SK-N-SH (cell line): Measurements from ENCODE around the gene NUDT22. TPM values are rescaled to one million over a fixed set of nuclear protein-coding genes. Genes with fewer than 3 reads are reported as not detected.

Source experiments
- CTCF ChIA-PET: fragments of 300-600, 350-600 bp; formaldehyde crosslinking; extraction: SDS; loops from one replicate; lab custom pipeline; 2021; lab: Yijun Ruan, JAX
- POLR2A ChIA-PET: fragments of 350-600 bp; sonication (Branson Sonifier 250); formaldehyde crosslinking; extraction: SDS; loops from one replicate; lab custom pipeline; 2020; ENCODE audit warnings: antibody characterized with exemption, inconsistent platforms; lab: Yijun Ruan, JAX
- DNase-seq: peaks from one replicate; pipeline ENCODE4 v3.0.0; 2012
- H2AFZ ChIP-seq: fragments of 200-600 bp; sonication (generic); 2 replicates; pipeline ENCODE4 v1.8.1; 2016; ENCODE audit warnings: antibody characterized with exemption, mild to moderate bottlenecking, low read depth
- H3F3A ChIP-seq: fragments of 200-600 bp; sonication (generic); replicated peaks from 2 replicates; pipeline ENCODE3; 2016; ENCODE audit warnings: antibody characterized with exemption, mild to moderate bottlenecking; ENCODE audit not compliant: insufficient read depth
- H3K27ac ChIP-seq, 2 experiments: fragments of 200-500 bp in 1 of 2; fragments of 200-600 bp in 1 of 2; sonication (Bioruptor generic) in 1 of 2; sonication (generic), shearing (Covaris generic) in 1 of 2; 2 replicates each; pipeline versions ENCODE4 v1.5.1 to v1.6.1; 2014 to 2016; ENCODE audit warnings: low read depth in 2 of 2, inconsistent platforms in 1 of 2, low read length in 1 of 2, mild to moderate bottlenecking in 1 of 2, mixed read lengths in 1 of 2
- H3K27me3 ChIP-seq: fragments of 200-600 bp; sonication (generic), shearing (Covaris generic); 2 replicates; pipeline ENCODE4 v1.6.1; 2016; ENCODE audit warnings: mixed run types; ENCODE audit not compliant: insufficient read depth
- H3K36me3 ChIP-seq, 2 experiments: fragments of 200-500 bp in 1 of 2; fragments of 200-600 bp in 1 of 2; sonication (Bioruptor generic) in 1 of 2; sonication (generic) in 1 of 2; replicated peaks in 1 of 2; 2 replicates each; pipeline versions ENCODE3 to v1.5.1; 2014 to 2016; ENCODE audit warnings: low read length in 1 of 2, mild to moderate bottlenecking in 1 of 2; ENCODE audit not compliant: insufficient read depth in 2 of 2, control insufficient read depth in 1 of 2
- H3K4me1 ChIP-seq, 2 experiments: fragments of 200-500 bp in 1 of 2; fragments of 200-600 bp in 1 of 2; sonication (Bioruptor generic) in 1 of 2; sonication (generic), shearing (Covaris generic) in 1 of 2; 2 replicates each; pipeline versions ENCODE4 v1.5.1 to v1.6.1; 2014 to 2016; ENCODE audit warnings: low read depth in 1 of 2, low read length in 1 of 2, mixed run types in 1 of 2; ENCODE audit not compliant: insufficient read depth in 2 of 2, control insufficient read depth in 1 of 2
- H3K4me2 ChIP-seq: fragments of 200-600 bp; sonication (generic), shearing (Covaris generic); 2 replicates; pipeline ENCODE4 v1.6.1; 2017; ENCODE audit warnings: mixed run types
- H3K4me3 ChIP-seq, 2 experiments: fragments of 200-500 bp in 1 of 2; fragments of 200-600 bp in 1 of 2; sonication (Bioruptor generic) in 1 of 2; sonication (generic), shearing (Covaris generic) in 1 of 2; 2 replicates each; pipeline versions ENCODE4 v1.5.1 to v1.8.1; 2014 to 2016; ENCODE audit warnings: low read depth in 2 of 2, inconsistent platforms in 1 of 2, low read length in 1 of 2, mild to moderate bottlenecking in 1 of 2, mixed read lengths in 1 of 2, moderate library complexity in 1 of 2
- H3K79me2 ChIP-seq: fragments of 200-600 bp; sonication (generic); 2 replicates; pipeline ENCODE4 v1.8.1; 2017; ENCODE audit warnings: mild to moderate bottlenecking; ENCODE audit not compliant: insufficient read depth
- H3K9ac ChIP-seq: fragments of 200-600 bp; sonication (generic); 2 replicates; pipeline ENCODE4 v1.6.1; 2017; ENCODE audit warnings: mixed run types
- H3K9me2 ChIP-seq: fragments of 200-600 bp; sonication (generic); 2 replicates; pipeline ENCODE4 v1.6.1; 2017; ENCODE audit warnings: mixed run types
- H3K9me3 ChIP-seq: fragments of 200-600 bp; sonication (generic); 2 replicates; pipeline ENCODE4 v1.6.1; 2017; ENCODE audit warnings: mixed run types, mild to moderate bottlenecking, moderate library complexity
- H4K20me1 ChIP-seq: fragments of 200-600 bp; sonication (generic); 2 replicates; pipeline ENCODE4 v1.6.1; 2017; ENCODE audit warnings: mild to moderate bottlenecking, mixed run types; ENCODE audit not compliant: insufficient read depth
- CHD2 ChIP-seq: fragments of 150-350 bp; IDR thresholded peaks from 2 replicates; pipeline ENCODE4 v1.6.1; 2018; ENCODE audit warnings: low read length; ENCODE audit not compliant: partially characterized antibody
- CTCF ChIP-seq: fragments of 200-600 bp; sonication (generic); IDR thresholded peaks from 2 replicates; pipeline ENCODE4 v1.6.1; 2017; ENCODE audit warnings: antibody characterized with exemption, mild to moderate bottlenecking, moderate library complexity
- EP300 ChIP-seq, 2 experiments: IDR thresholded peaks; 2 replicates each; pipeline versions ENCODE4 v1.4.0 to v1.6.1; 2012; ENCODE audit warnings: borderline replicate concordance in 1 of 2, low read depth in 1 of 2, low read length in 1 of 2
- FOSL2 ChIP-seq: IDR thresholded peaks from 2 replicates; pipeline ENCODE4 v1.4.0; 2012; ENCODE audit warnings: low read depth, mild to moderate bottlenecking, moderate library complexity, borderline replicate concordance
- FOXM1 ChIP-seq: IDR thresholded peaks from 2 replicates; pipeline ENCODE4 v1.4.0; 2012; ENCODE audit warnings: low read depth, mild to moderate bottlenecking
- GABPA ChIP-seq: IDR thresholded peaks from 2 replicates; pipeline ENCODE4 v1.4.0; 2012; ENCODE audit warnings: low read depth, mild to moderate bottlenecking
- JUND ChIP-seq: IDR thresholded peaks from 2 replicates; pipeline ENCODE4 v1.4.0; 2012
- MAX ChIP-seq: IDR thresholded peaks from 2 replicates; pipeline ENCODE4 v1.4.0; 2012; ENCODE audit warnings: low read depth
- MEF2A ChIP-seq: IDR thresholded peaks from 2 replicates; pipeline ENCODE4 v1.4.0; 2012; ENCODE audit warnings: low read depth, borderline replicate concordance
- POLR2AphosphoS5 ChIP-seq: IDR thresholded peaks from 2 replicates; pipeline ENCODE4 v1.6.1; 2012; ENCODE audit warnings: low read depth, low read length
- RCOR1 ChIP-seq: fragments of 150-350 bp; IDR thresholded peaks from 2 replicates; pipeline ENCODE4 v1.6.1; 2017; ENCODE audit warnings: antibody characterized with exemption, low read length
- RFX5 ChIP-seq: IDR thresholded peaks from 2 replicates; pipeline ENCODE4 v1.6.1; 2012; ENCODE audit warnings: mild to moderate bottlenecking, improper control_type of control experiment, low read length
- ZBTB33 ChIP-seq: IDR thresholded peaks from 2 replicates; pipeline ENCODE4 v1.4.0; 2012; ENCODE audit warnings: low read depth, borderline replicate concordance
- WGBS: methylation state at CpG from one replicate; pipeline ENCODE4 v1.1.6; 2017; ENCODE audit warnings: low lambda C conversion rate; 5-methylcytosine and 5-hydroxymethylcytosine counted together
- polyA plus RNA-seq, 3 experiments: library from polyadenylated mRNA; depleted of rRNA; stranded (reverse); fragments of >200 nt; gene quantifications; 2 replicates each; pipeline ENCODE4 v1.2.3, GENCODE V29; 2012

NUDT22 gene
- polyA plus RNA-seq, 1 of the 3 experiments (the other 2 are of a cell fraction): 72.7 TPM

GRCh38 chr11:64243236-64243854 lies 17.3 kb downstream of the NUDT22 start:
- H4K20me1 ChIP-seq: no peaks in the 10 kb centered on the region
- H3K9me3 ChIP-seq: no peaks in the 10 kb centered on the region
- H3K36me3 ChIP-seq: peaks cover 10 to 21% of the 10 kb centered on the region in 2 experiments
- TF ChIP-seq MEF2A (no peak), FOSL2 (0 out of 2 replicates have a peak, but pooled peaks have one; percentile 3), GABPA (no peak), CHD2 (peak; percentile 17)
- TF ChIP-seq, all 33 proteins: peak for 2
- no peak for DNase-seq
- no peak overlapping the region for H2AFZ ChIP-seq
- peak overlapping the region; percentile 8 to 26; a peak in 2 of 4 replicates for H3K27ac ChIP-seq
- no peaks in the 10 kb centered on the region for H3K27me3 ChIP-seq
- no peak overlapping the region for H3K9ac ChIP-seq
- peaks cover 28% of the 10 kb centered on the region for H3F3A ChIP-seq
- POLR2A ChIA-PET: interaction anchor here (0.5 to 12.4 kb wide), 4 partner anchors 9 to 52 kb away, joined by 3 to 112 read pairs (median 22); no protein-coding TSS in a partner anchor
- WGBS: 82% methylated on average over 7 of the region's 8 CpGs
- peak overlapping the region; percentile 98 for H3K4me2 ChIP-seq
- H3K79me2 ChIP-seq: peaks cover 48% of the 10 kb centered on the region
- CTCF ChIA-PET: interaction anchor here (0.6 to 3.3 kb wide), 10 partner anchors 8 to 61 kb away, joined by 3 to 17 read pairs (median 4); partner anchors contain the start of gene PLCB3
- H3K4me3 ChIP-seq: no peak overlapping the region
- no peaks in the 10 kb centered on the region for H3K9me2 ChIP-seq
- peaks cover 15 to 46% of the 10 kb centered on the region in 2 experiments; a peak in 2 of 4 replicates for H3K4me1 ChIP-seq

- no peak for DNase-seq
- no peaks in the 10 kb centered on the region for H4K20me1 ChIP-seq
- H3K79me2 ChIP-seq: peaks cover 48% of the 10 kb centered on the region
- H3K27ac ChIP-seq: no peak overlapping the region; a peak in 1 of 4 replicates
- no peaks in the 10 kb centered on the region for H3K27me3 ChIP-seq
- peaks cover 15 to 46% of the 10 kb centered on the region in 2 experiments; a peak in 2 of 4 replicates for H3K4me1 ChIP-seq
- H3K9ac ChIP-seq: no peak overlapping the region
- ChIA-PET CTCF (interaction anchor here (1.2 to 2.5 kb wide), 6 partner anchors 10 to 57 kb away, joined by 3 to 11 read pairs (median 6); no protein-coding TSS in a partner anchor), POLR2A (interaction anchor here (0.9 to 12.4 kb wide), 4 partner anchors 8 to 26 kb away, joined by 3 to 112 read pairs (median 22); no protein-coding TSS in a partner anchor)
- TF ChIP-seq ZBTB33 (no peak), POLR2AphosphoS5 (peak; percentile 12; the same call in 1 of the 2 replicates)
- no peaks in the 10 kb centered on the region for H3K9me3 ChIP-seq
- WGBS: 59% methylated on average over 5 of the region's 5 CpGs
- H3K36me3 ChIP-seq: peaks cover 10 to 16% of the 10 kb centered on the region in 2 experiments
- peaks cover 21% of the 10 kb centered on the region for H3F3A ChIP-seq
- no peaks in the 10 kb centered on the region for H3K9me2 ChIP-seq
- H3K4me3 ChIP-seq: no peak overlapping the region
- H3K4me2 ChIP-seq: no peak overlapping the region; the same call in 1 of the 2 replicates
- no peak overlapping the region for H2AFZ ChIP-seq
These were observed 18.0 kb downstream of the NUDT22 start for GRCh38 chr11:64244107-64244506.

- H3F3A ChIP-seq: peaks cover 17% of the 10 kb centered on the region
- whole genome bisulfite sequencing: 21% methylated on average over 5 of the region's 6 CpGs
- H3K36me3 ChIP-seq: peaks cover 10 to 14% of the 10 kb centered on the region in 2 experiments
- H3K27ac ChIP-seq: peak overlapping the region; percentile 63 to 89
- H3K9me3 ChIP-seq: no peaks in the 10 kb centered on the region
- H3K27me3 ChIP-seq: no peaks in the 10 kb centered on the region
- ChIA-PET POLR2A (interaction anchor here (0.6 to 12.4 kb wide), 9 partner anchors 11 to 382 kb away, joined by 3 to 112 read pairs (median 3); partner anchors contain the start of gene ESRRA), CTCF (interaction anchor here (1.0 to 3.4 kb wide), 4 partner anchors 14 to 1085 kb away, joined by 3 to 14 read pairs (median 6); partner anchors contain the start of gene DNAJC4)
- H3K79me2 ChIP-seq: peaks cover 48% of the 10 kb centered on the region
- H3K4me1 ChIP-seq: peaks cover 14 to 42% of the 10 kb centered on the region in 2 experiments; a peak in 2 of 4 replicates
- no peaks in the 10 kb centered on the region for H3K9me2 ChIP-seq
- H2AFZ ChIP-seq: no peak overlapping the region
- H3K9ac ChIP-seq: peak overlapping the region; percentile 72; the same call in 1 of the 2 replicates
- H3K4me2 ChIP-seq: peak overlapping the region; percentile 77
- no peaks in the 10 kb centered on the region for H4K20me1 ChIP-seq
- H3K4me3 ChIP-seq: peak overlapping the region; percentile 75 to 98
- no peak for DNase-seq
- TF ChIP-seq RFX5 (no peak), MAX (no peak), JUND (no peak), CHD2 (no peak), CTCF (no peak), EP300 (IDR thresholded peaks at IDR 0.05; ENCODE audit: borderline replicate concordance in 1 of 2, low read depth in 1 of 2, low read length in 1 of 2) (no peak), RCOR1 (no peak), ZBTB33 (no peak), FOXM1 (no peak)
These were observed 18.9 kb downstream of the NUDT22 start for GRCh38 chr11:64244966-64245365.
